B cell (primary cell): ENCODE results near the gene DUSP1. TPM values are rescaled to one million over a fixed set of nuclear protein-coding genes. Genes with fewer than 3 reads are reported as not detected.

Experiments
- ATAC-seq: fragments of 200-7000 bp; cut with Tn5 transposase; one replicate; pipeline ENCODE4 v1.10.0; 2021; ENCODE audit warnings: low read depth, mild to moderate bottlenecking, moderate number of reproducible peaks, moderate library complexity
- CTCF ChIA-PET: fragments of 350-600 bp; sonication (Branson Sonifier 250); formaldehyde crosslinking; loops from one replicate; lab custom pipeline; 2021; ENCODE audit warnings: antibody characterized with exemption, inconsistent platforms; lab: Charles Lee
- POLR2A ChIA-PET: fragments of 350-600 bp; sonication (Branson Sonifier 250); formaldehyde crosslinking; loops from one replicate; lab custom pipeline; 2021; ENCODE audit warnings: antibody characterized with exemption; lab: Charles Lee
- DNase-seq: peaks from one replicate; pipeline ENCODE4 v3.0.0; 2013
- H2AFZ ChIP-seq: 2 replicates; pipeline ENCODE4 v1.6.1; 2012; ENCODE audit warnings: mild to moderate bottlenecking, low read depth, low read length; ENCODE audit not compliant: insufficient read depth, poor library complexity, severe bottlenecking
- H3K27ac ChIP-seq, 2 donors: 1 replicate in 1 of 2; 2 replicates in 1 of 2; pipeline ENCODE4 v1.5.1; 2012 to 2013; ENCODE audit warnings: low read length in 2 of 2, mild to moderate bottlenecking in 2 of 2, moderate library complexity in 1 of 2
- H3K27me3 ChIP-seq, 4 experiments: fragments of 200-600 bp in 1 of 4; sonication (generic) in 1 of 4; replicated peaks in 1 of 4; 1 replicate in 2 of 4; 2 replicates in 2 of 4; pipeline versions ENCODE4 v1.6.1 to v1.7.0; 2013 to 2016; ENCODE audit warnings: low read length in 3 of 4, mild to moderate bottlenecking in 2 of 4, mixed read lengths in 1 of 4, moderate library complexity in 1 of 4; ENCODE audit not compliant: insufficient read depth in 4 of 4, control insufficient read depth in 3 of 4; ENCODE audit errors: control extremely low read depth in 1 of 4
- H3K36me3 ChIP-seq, 2 experiments: replicated peaks in 1 of 2; 1 replicate in 1 of 2; 2 replicates in 1 of 2; pipeline versions ENCODE4 v1.6.1 to v1.7.1; 2013; ENCODE audit warnings: low read length in 1 of 2; ENCODE audit not compliant: insufficient read depth in 2 of 2, control insufficient read depth in 1 of 2; ENCODE audit errors: control extremely low read depth in 1 of 2, extremely low read depth in 1 of 2
- H3K4me1 ChIP-seq, 2 donors: fragments of 200-600 bp in 1 of 2; sonication (generic) in 1 of 2; 1 replicate in 1 of 2; 2 replicates in 1 of 2; pipeline versions ENCODE4 v1.5.1 to v1.6.1; 2013 to 2017; ENCODE audit warnings: low read length in 2 of 2; ENCODE audit not compliant: control insufficient read depth in 2 of 2, insufficient read depth in 2 of 2
- H3K4me2 ChIP-seq: replicated peaks from 2 replicates; pipeline ENCODE3; 2012; ENCODE audit warnings: mild to moderate bottlenecking, low read depth, low read length; ENCODE audit not compliant: poor library complexity, severe bottlenecking
- H3K4me3 ChIP-seq, 5 experiments: fragments of 200-600 bp in 1 of 5; sonication (generic) in 1 of 5; 1 replicate in 3 of 5; 2 replicates in 2 of 5; pipeline versions ENCODE4 v1.5.1 to v1.7.0; 2011 to 2016; ENCODE audit warnings: low read length in 4 of 5, mild to moderate bottlenecking in 4 of 5, low read depth in 2 of 5, control low read depth in 1 of 5, moderate library complexity in 1 of 5; ENCODE audit not compliant: insufficient read depth in 1 of 5; ENCODE audit errors: control extremely low read depth in 1 of 5, extremely low read depth in 1 of 5
- H3K79me2 ChIP-seq: fragments of 200-600 bp; sonication (generic); one replicate; pipeline ENCODE4 v1.6.0; 2016; ENCODE audit warnings: low read length; ENCODE audit not compliant: control insufficient read depth, insufficient read depth
- H3K9ac ChIP-seq: fragments of 200-600 bp; sonication (generic); 2 replicates; pipeline ENCODE4 v1.6.1; 2017; ENCODE audit warnings: mild to moderate bottlenecking, low read length, moderate library complexity
- H3K9me3 ChIP-seq, 3 donors: one replicate each; pipeline versions ENCODE4 v1.6.1 to v1.7.1; 2013; ENCODE audit warnings: low read length in 2 of 3; ENCODE audit not compliant: control insufficient read depth in 2 of 3, insufficient read depth in 1 of 3; ENCODE audit errors: control extremely low read depth in 1 of 3
- H4K20me1 ChIP-seq: 2 replicates; pipeline ENCODE4 v1.6.0; 2012; ENCODE audit warnings: mild to moderate bottlenecking, low read length; ENCODE audit not compliant: insufficient read depth, control insufficient read depth, poor library complexity, severe bottlenecking
- H3K27ac Mint-ChIP-seq: one replicate; pipeline ENCODE4 v1.8.0; 2021; ENCODE audit warnings: mixed read lengths
- H3K27me3 Mint-ChIP-seq: one replicate; pipeline ENCODE4 v1.8.0; 2021; ENCODE audit warnings: mixed read lengths
- H3K4me1 Mint-ChIP-seq: one replicate; pipeline ENCODE4 v1.8.0; 2021; ENCODE audit warnings: mixed read lengths
- H3K4me3 Mint-ChIP-seq: one replicate; pipeline ENCODE4 v1.8.0; 2021; ENCODE audit warnings: mixed read lengths
- H3K9me3 Mint-ChIP-seq: one replicate; pipeline ENCODE4 v1.8.0; 2022; ENCODE audit warnings: mixed read lengths; ENCODE audit not compliant: insufficient read depth
- CTCF ChIP-seq: fragments of 200-600 bp; IDR thresholded peaks from one replicate; pipeline ENCODE4 v1.8.0; 2022; ENCODE audit warnings: antibody characterized with exemption, mild to moderate bottlenecking
- EZH2 ChIP-seq: IDR thresholded peaks from 2 replicates; pipeline ENCODE4 v1.6.1; 2012; ENCODE audit warnings: borderline replicate concordance, low read depth, mild to moderate bottlenecking, moderate library complexity, low read length; ENCODE audit not compliant: insufficient read depth, poor library complexity, severe bottlenecking
- WGBS: methylation state at CpG from one replicate; pipeline ENCODE4 v1.1.5; 2013; ENCODE audit warnings: missing lambda C conversion rate; ENCODE audit not compliant: insufficient coverage; 5-methylcytosine and 5-hydroxymethylcytosine counted together
- intact Hi-C: fragments of 100-400 bp; cut with micrococcal nuclease; formaldehyde crosslinking; loops from one replicate; pipeline ENCODE4 v1.10.0; 2022
- polyA plus RNA-seq: library from polyadenylated mRNA; depleted of rRNA; stranded (reverse); fragments of >200 nt; gene quantifications from 2 replicates; pipeline ENCODE4 v1.2.3, GENCODE V29; 2012
- total RNA-seq, 2 donors: library from RNA; stranded (reverse); fragments of 120-200 nt in 1 of 2; gene quantifications; 1 replicate in 1 of 2; 2 replicates in 1 of 2; pipeline versions ENCODE4 v1.2.3 to v1.2.4, GENCODE V29; 2013 to 2022

Gene DUSP1
- total and polyA plus RNA-seq, 2 donors (not counting 1 experiment from before 2014, with no cell fraction given): 71.2 to 4,228 TPM

GRCh38 chr5:172729588-172729987, 41.4 kb downstream of the DUSP1 start:
- H4K20me1 ChIP-seq: no peaks in the 10 kb centered on the region
- H2AFZ ChIP-seq: no peak overlapping the region
- DNase-seq (no peak), ATAC-seq (no peak)
- Mint-ChIP-seq H3K27ac (no peak overlapping the region), H3K4me3 (no peak overlapping the region), H3K27me3 (no peaks in the 10 kb centered on the region), H3K9me3 (no peaks in the 10 kb centered on the region), H3K4me1 (no peaks in the 10 kb centered on the region)
- no peaks in the 10 kb centered on the region for H3K79me2 ChIP-seq
- H3K4me2 ChIP-seq: no peak overlapping the region
- H3K27ac ChIP-seq: no peak overlapping the region
- peaks cover 0 to 3% (median 0%) of the 10 kb centered on the region in 3 donors for H3K9me3 ChIP-seq
- WGBS: 88% methylated on average over 10 of the region's 13 CpGs
- ChIA-PET POLR2A (no interaction called here), CTCF (no interaction called here)
- H3K27me3 ChIP-seq: no peaks in the 10 kb centered on the region
- H3K36me3 ChIP-seq: no peaks in the 10 kb centered on the region
- no peak overlapping the region for H3K4me3 ChIP-seq
- no peaks in the 10 kb centered on the region for H3K4me1 ChIP-seq
- H3K9ac ChIP-seq: no peak overlapping the region
- TF ChIP-seq EZH2: no peak
- TF ChIP-seq CTCF: no peak
- intact Hi-C loops: no loop called here

- ATAC-seq (no peak), DNase-seq (no peak)
- H3K9me3 ChIP-seq: peaks cover 0 to 3% (median 0%) of the 10 kb centered on the region in 3 donors
- Mint-ChIP-seq H3K27ac (no peak overlapping the region), H3K9me3 (no peaks in the 10 kb centered on the region), H3K4me1 (no peaks in the 10 kb centered on the region), H3K4me3 (no peak overlapping the region), H3K27me3 (no peaks in the 10 kb centered on the region)
- no peak for TF ChIP-seq EZH2
- TF ChIP-seq CTCF: no peak
- no peaks in the 10 kb centered on the region for H3K79me2 ChIP-seq
- no peak overlapping the region for H3K4me2 ChIP-seq
- intact Hi-C loops: no loop called here
- no peaks in the 10 kb centered on the region for H3K36me3 ChIP-seq
- H2AFZ ChIP-seq: no peak overlapping the region
- ChIA-PET POLR2A (no interaction called here), CTCF (interaction anchor here (0.5 kb wide), 1 partner anchor 210 kb away, joined by 3 read pairs; no protein-coding TSS in a partner anchor)
- H3K27me3 ChIP-seq: no peaks in the 10 kb centered on the region
- H4K20me1 ChIP-seq: no peaks in the 10 kb centered on the region
- no peak overlapping the region for H3K27ac ChIP-seq
- H3K9ac ChIP-seq: no peak overlapping the region
- H3K4me1 ChIP-seq: no peaks in the 10 kb centered on the region
- H3K4me3 ChIP-seq: no peak overlapping the region
- WGBS: 93% methylated on average over 9 of the region's 10 CpGs
Measured at GRCh38 chr5:172728481-172729241, 42.3 kb downstream of the DUSP1 start.
